ENCODE data around the gene EFNA4. TPM values are rescaled to one million over a fixed set of nuclear protein-coding genes. Genes with fewer than 3 reads are reported as not detected.

EFNA4 gene
- total RNA-seq, 1 experiment from 2014 or later = 20.3 TPM

DNA sequence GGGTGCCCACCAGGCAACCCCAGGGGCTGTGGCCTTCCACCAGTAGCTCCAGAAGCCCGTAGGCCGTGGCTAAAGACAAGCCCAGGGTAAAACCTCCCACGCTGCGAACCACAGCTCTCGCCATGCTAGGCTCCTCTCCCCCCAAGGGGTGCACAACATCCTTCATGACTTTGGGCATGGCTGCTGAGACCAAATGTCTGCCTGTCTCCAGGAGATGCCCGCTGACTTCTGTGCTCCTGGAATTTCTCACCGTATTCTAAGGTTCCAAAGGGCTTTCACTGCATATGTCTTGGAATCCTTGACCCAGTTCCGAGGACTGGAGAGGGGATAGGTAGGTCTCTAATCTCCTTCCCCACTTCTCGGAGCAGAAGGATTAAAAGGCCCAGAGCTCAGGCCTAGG is 30.0 kb upstream of the EFNA4 start, which contains the start of the genes DCST1 and DCST2:
DCST1 (plus strand) TSS at position 301 of the 400 bp plus-strand sequence. CDS start 213 bp downstream, outside the sequence.
DCST2 (minus strand) TSS at position 258 of the 400 bp plus-strand sequence; CDS start at position 178, 80 bp downstream.
- DNase-seq (ENCODE audit: low spot score) = no peak

GRCh38 chr1:155034318-155035208 is 29.0 kb upstream of the EFNA4 start:
- no peak for DNase-seq (ENCODE audit: low spot score)

DNA sequence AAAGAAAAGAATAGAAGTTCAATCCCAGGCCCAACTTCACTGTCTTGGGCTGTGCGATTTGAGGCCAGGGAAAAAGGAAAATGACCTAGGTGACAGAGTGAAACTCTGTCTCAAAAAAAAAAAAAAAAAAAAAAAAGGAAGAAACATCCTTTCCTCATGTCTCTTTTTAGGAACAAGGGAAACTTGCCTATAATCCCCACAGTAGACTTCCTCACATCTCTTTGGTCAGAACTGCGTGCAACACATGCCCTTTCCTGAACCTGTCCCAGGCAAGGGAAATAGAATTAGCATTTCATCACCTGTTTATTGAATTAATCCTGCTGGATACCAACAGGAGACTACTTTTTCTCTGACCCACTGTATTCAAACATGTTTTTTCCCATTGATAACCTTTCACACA is 27.6 kb upstream of the EFNA4 start:
- DNase-seq (ENCODE audit: low spot score) = no peak

DNA sequence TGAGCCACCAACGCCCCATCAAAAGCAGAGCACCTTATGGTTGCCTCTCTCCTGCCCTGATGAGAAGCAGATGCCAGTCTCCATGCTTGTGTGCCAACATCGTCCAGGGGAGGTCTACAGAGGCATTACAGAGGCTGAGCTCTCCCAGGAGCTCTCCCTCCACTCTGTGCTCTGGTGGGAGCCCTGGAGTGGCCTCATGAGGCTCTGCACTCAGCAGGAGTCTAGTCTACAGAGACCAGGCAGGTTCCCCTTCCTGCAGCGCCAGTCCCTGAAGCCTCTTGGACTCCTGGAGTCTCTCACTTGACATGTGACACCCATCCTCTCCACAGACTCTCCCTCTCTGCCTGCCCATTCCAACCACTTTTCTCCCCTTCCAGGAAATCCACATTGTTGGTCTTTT is 26.5 kb upstream of the EFNA4 start:
- no peak for DNase-seq (ENCODE audit: low spot score)

DNA sequence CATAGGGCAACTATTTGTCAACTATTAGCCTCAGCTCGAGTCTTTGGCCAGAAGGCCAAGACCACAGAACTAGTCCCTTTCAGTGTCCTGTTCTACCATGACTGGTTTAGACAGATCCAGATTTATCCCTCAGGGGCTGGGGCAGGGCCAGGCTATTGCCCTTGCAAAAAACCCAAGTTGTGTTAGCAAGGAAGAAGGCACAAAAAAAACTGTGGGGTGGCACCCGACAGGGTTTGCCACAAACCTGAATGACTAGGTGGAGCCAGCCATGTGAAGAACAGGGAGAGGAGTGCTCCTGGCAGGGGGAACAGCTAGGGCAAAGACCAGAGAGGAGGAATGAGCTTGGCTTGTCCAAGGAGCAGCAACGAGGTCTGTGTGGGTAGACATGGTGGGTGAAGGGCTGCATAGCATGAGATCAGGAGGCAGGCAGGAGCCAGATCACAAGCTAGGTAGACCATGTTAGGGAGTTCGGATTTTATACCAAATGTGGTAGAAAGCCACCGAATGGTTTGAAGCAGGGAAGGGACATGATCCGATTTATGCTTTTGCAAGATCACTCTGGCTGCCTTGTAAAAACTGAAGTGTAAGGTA is 25.6 kb upstream of the EFNA4 start:
- no peak for DNase-seq (ENCODE audit: low spot score)

GRCh38 chr1:155038602-155039307 is 24.8 kb upstream of the EFNA4 start:
- DNase-seq (ENCODE audit: low spot score) = peak; percentile 73

- DNase-seq (ENCODE audit: low spot score) = no peak
Observed at GRCh38 chr1:155039308-155039669, 24.3 kb upstream of the EFNA4 start.

DNA sequence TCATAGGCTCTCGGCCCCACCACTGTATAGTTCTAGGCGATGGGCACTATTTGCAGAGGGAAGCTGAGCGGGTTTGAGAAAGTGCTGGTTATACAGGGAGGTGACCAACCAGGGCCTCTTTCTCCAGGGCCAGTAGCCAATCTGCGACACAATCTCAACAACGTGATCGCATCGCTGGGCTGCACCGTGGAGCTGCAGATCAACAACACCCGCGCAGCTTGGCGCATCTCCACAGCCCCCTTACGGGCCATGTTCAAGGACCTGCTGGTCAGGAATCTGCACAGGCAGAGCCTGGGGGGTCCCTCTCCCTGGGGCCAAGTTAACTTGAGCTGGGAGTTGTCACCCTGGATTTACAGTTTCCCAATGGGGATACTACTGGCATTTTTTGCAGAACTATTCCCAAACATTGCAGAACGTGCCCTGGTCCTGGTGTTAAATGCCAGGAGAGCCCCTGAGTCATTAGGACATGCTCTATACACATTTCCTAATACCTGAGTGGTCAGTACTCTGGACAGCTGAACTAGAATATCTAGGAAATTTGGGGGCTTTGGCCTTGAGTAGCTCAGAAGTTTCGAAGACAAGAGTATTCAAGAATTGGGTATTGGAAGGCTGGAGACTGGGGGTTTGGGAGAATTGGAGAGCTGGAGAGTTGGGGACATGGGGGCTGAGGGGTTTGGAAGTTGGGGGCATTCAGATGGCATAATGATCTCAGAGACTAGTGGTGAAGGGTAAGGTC is 23.0 kb upstream of the EFNA4 start:
- DNase-seq (ENCODE audit: low spot score) = no peak

DNA sequence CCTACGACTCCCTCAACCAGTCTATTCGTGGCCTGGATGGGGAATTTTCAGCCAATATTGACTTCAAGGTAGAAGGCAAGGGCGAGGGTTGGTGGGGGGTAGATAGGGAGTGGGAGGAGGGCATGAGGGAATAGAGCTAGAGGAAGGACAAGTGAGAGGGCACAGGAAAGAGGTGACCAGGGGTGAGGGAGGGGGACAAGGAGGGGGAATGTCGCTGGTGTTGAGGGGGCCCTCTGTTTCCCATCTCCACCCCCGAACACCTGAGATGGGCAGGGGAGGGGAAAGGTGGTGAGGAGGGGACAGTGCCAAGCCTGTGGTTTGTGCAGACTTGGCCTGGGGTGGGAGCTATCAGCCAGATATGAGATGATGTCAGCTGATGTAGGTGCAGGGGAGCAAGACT is 20.8 kb upstream of the EFNA4 start:
- no peak for DNase-seq (ENCODE audit: low spot score)

DNA sequence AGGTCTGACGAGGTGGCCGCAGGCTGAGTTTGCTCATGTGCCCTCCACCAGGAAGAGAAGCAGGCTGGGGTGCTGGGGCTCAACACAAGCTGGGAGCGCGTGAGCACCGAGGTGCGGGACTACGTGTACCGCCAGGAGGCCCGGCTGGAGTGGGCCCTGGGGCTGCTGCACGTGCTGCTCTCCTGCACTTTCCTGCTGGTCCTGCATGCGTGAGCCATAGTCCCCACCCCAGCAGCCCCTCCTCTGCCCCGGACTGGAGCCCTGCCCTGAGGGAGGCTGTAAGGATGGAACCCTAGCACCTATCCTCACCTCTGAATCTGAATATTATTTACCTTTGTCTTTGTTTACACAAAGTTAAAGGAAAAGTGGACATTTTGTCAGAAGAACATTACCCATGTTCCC is 20.2 kb upstream of the EFNA4 start:
- DNase-seq (ENCODE audit: low spot score) = no peak

- no peak for DNase-seq (ENCODE audit: low spot score)
Observed at GRCh38 chr1:155043793-155044192, 19.7 kb upstream of the EFNA4 start.

DNA sequence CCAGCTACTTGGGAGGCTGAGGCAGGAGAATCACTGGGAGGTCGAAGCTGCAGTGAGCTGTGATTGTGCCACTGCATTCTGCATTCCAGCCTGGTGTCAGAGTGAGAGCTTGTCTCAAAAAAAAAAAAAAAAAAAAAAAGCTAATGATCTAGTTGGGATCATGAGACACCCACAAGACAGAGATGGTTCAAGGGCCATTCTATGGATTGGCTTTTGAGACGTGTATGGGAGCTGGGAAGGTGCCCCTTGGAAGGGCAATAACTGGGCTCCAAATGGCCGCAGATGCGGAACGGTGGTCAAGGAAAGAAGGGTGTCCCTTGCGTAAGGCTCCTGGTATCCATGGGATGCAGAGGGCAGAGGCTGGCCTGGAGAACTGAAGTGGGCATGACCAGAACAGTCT is 19.2 kb upstream of the EFNA4 start:
- DNase-seq (ENCODE audit: low spot score) = no peak

GRCh38 chr1:155044812-155045657 is 18.5 kb upstream of the EFNA4 start:
- peak; percentile 90 for DNase-seq (ENCODE audit: low spot score)

- DNase-seq (ENCODE audit: low spot score) = no peak
Observed at GRCh38 chr1:155048449-155049334, 14.8 kb upstream of the EFNA4 start.

- peak; percentile 64 for DNase-seq (ENCODE audit: low spot score)
Observed at GRCh38 chr1:155049651-155050559, 13.6 kb upstream of the EFNA4 start.

DNA sequence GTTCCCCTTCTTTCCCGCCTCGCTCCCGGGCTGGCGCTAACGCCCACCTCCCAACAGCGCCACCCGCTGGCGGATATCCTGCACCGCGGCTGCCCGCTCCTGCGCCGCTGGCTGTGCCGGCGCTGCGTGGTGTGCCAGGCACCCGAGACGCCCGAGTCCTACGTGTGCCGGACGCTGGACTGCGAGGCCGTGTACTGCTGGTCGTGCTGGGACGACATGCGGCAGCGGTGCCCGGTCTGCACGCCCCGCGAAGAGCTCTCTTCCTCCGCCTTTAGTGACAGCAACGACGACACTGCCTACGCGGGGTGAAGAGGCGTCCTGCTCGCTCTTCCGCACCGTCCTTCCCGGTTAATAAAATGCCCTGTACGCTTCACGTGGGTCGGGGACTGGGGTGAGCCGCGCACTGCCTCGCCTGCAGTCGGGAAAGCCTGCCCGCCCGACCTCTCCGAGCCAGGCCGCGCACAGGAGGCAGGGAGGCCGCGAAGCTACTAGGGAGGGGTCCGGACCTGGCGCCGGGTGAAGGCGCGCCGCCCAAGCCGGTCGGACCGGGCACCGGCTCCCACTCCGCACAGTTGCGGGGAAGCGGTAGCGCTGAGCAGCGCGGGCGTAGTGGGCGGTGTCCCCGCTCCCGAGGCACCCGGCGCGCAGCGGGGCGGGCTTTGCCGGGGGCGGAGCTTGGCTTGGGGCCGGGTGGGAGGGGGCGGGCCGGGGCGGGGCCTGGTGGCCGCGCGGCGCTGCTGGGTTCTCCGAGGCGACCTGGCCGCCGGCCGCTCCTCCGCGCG is 12.8 kb upstream of the EFNA4 start, which contains the start of gene ADAM15:
ADAM15 (plus strand) TSS at position 757 of the 782 bp plus-strand sequence. CDS start 71 bp downstream, outside the sequence.
- DNase-seq (ENCODE audit: low spot score) = peak; percentile 85

DNA sequence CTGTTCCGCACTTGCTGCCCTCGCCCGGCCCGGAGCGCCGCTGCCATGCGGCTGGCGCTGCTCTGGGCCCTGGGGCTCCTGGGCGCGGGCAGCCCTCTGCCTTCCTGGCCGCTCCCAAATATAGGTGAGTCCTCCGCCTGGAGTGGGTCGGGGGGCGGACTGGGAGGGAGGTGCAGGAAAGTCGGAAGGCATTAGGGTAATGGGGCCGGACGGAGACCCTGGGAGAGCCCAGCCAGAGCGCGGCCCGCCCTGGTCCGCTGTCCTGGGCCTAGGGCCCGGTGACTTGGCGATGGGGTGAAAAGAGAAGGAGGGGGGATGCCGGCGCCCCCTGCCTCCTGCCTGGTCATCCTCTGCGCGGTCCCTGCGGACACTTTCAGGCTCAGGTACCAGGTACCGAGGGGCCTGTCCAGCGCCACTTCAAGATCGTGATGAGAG is 12.2 kb upstream of the EFNA4 start:
- DNase-seq (ENCODE audit: low spot score) = no peak
